ENCODE results near the gene TCTN1. TPM values are rescaled to one million over a fixed set of nuclear protein-coding genes. Genes with fewer than 3 reads are reported as not detected.
"Not testable (repeated sequence)": the region's sequence is repeated elsewhere in the genome, so short reads cannot be mapped to it uniquely, and the experiment has no call there.

TCTN1 gene
- total RNA-seq, 2 donors from 2014 or later: 45.5 to 68.7 TPM

- TF ChIP-seq CTCF (IDR thresholded peaks at IDR 0.05) (no peak), POLR2A (IDR thresholded peaks at IDR 0.05) (no peak), POLR2AphosphoS5 (IDR thresholded peaks at IDR 0.05) (no peak)
- 79% methylated on average over 11 of the region's 11 CpGs for WGBS
- no peak for DNase-seq (ENCODE audit: low spot score)
These were observed 35.5 kb downstream of the TCTN1 start for GRCh38 chr12:110649341-110649847.

GRCh38 chr12:110654238-110654637, 40.3 kb downstream of the TCTN1 start:
- H3K27ac ChIP-seq; H3K27me3 ChIP-seq (replicated peaks; ENCODE audit: insufficient read depth); intact Hi-C loops (cut with DNase I); H3K9me3 ChIP-seq; H3K4me3 ChIP-seq; H3K4me1 ChIP-seq (replicated peaks); DNase-seq (ENCODE audit: low spot score); H3K36me3 ChIP-seq: not testable (repeated sequence)
- whole genome bisulfite sequencing: 93% methylated on average over 10 of the region's 10 CpGs

More at GRCh38 chr12:110649341-110649847, 35.5 kb downstream of the TCTN1 start:
- intact Hi-C loops (cut with DNase I): no loop called here
- Histone ChIP-seq H3K27me3 (replicated peaks; ENCODE audit: insufficient read depth) (no peaks in the 10 kb centered on the region), H3K36me3 (no peaks in the 10 kb centered on the region), H3K4me3 (no peak overlapping the region), H3K4me1 (replicated peaks) (no peaks in the 10 kb centered on the region), H3K27ac (no peak overlapping the region), H3K9me3 (no peaks in the 10 kb centered on the region)

DNA sequence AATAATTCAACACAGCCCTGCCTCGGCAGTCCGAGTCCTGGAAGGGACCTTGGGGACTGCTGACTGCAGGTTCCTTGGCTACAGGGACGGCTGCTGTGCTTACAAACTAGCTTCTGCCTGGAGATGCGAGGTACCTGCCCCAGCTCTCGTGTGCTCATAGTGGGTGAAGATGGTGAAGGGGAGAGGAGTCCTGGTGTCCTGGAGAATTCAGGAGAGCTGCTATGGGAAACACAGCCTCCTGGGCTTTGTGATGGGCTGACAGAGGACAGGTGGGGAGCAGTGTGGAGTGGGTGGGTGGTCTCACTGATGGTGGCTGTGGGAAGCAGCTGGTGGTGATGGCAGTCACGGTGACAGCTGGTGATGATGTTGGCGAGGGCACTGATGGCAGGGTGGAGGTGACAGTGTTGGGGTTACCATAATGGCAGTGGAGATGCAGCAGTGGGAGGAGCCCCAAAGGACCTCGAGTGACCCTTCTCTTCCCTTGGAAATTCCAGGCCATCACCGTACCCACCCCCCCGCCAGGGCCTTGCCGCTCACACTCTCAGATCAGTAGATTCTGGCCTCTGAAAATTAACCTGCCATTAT, 42.2 kb downstream of the TCTN1 start:
- no peaks in the 10 kb centered on the region for H3K36me3 ChIP-seq
- no peaks in the 10 kb centered on the region for H3K4me1 ChIP-seq (replicated peaks)
- intact Hi-C loops (cut with DNase I): no loop called here
- no peaks in the 10 kb centered on the region for H3K27me3 ChIP-seq (replicated peaks; ENCODE audit: insufficient read depth)
- H3K4me3 ChIP-seq: no peak overlapping the region
- TF ChIP-seq POLR2AphosphoS5 (IDR thresholded peaks at IDR 0.05): no peak
- TF ChIP-seq POLR2A (IDR thresholded peaks at IDR 0.05): no peak
- TF ChIP-seq CTCF (IDR thresholded peaks at IDR 0.05): no peak
- DNase-seq (ENCODE audit: low spot score): no peak
- no peaks in the 10 kb centered on the region for H3K9me3 ChIP-seq
- WGBS: 84% methylated on average over 11 of the region's 11 CpGs
- no peak overlapping the region for H3K27ac ChIP-seq

DNA sequence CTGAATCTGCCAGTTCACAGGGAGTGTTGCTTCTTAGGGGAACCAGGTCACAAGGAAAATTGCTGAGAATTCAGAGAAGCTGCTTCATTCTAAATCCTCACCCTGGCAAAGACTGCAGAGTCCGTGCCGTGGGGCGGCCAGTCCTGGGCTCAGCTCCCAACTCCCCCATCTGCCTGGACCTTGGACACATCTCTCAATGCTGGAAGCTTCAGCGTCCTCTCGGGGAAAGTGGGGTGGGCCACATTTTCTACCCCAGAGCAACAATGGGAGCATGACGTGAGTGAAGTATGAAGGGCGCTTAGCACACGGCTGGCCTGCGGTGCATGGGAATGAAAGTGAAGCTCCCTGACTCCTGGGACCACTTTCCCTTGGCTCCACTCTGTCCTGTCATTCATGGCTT, 43.8 kb downstream of the TCTN1 start:
- Histone ChIP-seq H3K4me3 (no peak overlapping the region), H3K27ac (no peak overlapping the region), H3K4me1 (replicated peaks) (no peaks in the 10 kb centered on the region), H3K9me3 (no peaks in the 10 kb centered on the region), H3K36me3 (no peaks in the 10 kb centered on the region), H3K27me3 (replicated peaks; ENCODE audit: insufficient read depth) (no peaks in the 10 kb centered on the region)
- TF ChIP-seq POLR2AphosphoS5 (IDR thresholded peaks at IDR 0.05) (no peak), POLR2A (IDR thresholded peaks at IDR 0.05) (no peak), CTCF (IDR thresholded peaks at IDR 0.05) (no peak)
- intact Hi-C loops (cut with DNase I): no loop called here
- WGBS: 79% methylated on average over 9 of the region's 9 CpGs
- DNase-seq (ENCODE audit: low spot score): no peak

- WGBS: 80% methylated on average over 9 of the region's 9 CpGs
- H3K27ac ChIP-seq: no peak overlapping the region
These were observed 44.3 kb downstream of the TCTN1 start for GRCh38 chr12:110658242-110658641.

More at GRCh38 chr12:110658242-110658641, 44.3 kb downstream of the TCTN1 start:
- TF ChIP-seq POLR2A (IDR thresholded peaks at IDR 0.05) (no peak), CTCF (IDR thresholded peaks at IDR 0.05) (no peak), POLR2AphosphoS5 (IDR thresholded peaks at IDR 0.05) (no peak)
- H3K4me1 ChIP-seq (replicated peaks): no peaks in the 10 kb centered on the region
- no peaks in the 10 kb centered on the region for H3K9me3 ChIP-seq
- no peaks in the 10 kb centered on the region for H3K27me3 ChIP-seq (replicated peaks; ENCODE audit: insufficient read depth)
- H3K36me3 ChIP-seq: no peaks in the 10 kb centered on the region
- H3K4me3 ChIP-seq: no peak overlapping the region
- intact Hi-C loops (cut with DNase I): no loop called here
- DNase-seq (ENCODE audit: low spot score): no peak

Data from prostate gland (tissue), 2 donors.